ENCODE data around the gene ZNF638. TPM values are rescaled to one million over a fixed set of nuclear protein-coding genes. Genes with fewer than 3 reads are reported as not detected.

The ZNF638 gene
- total RNA-seq, 1 experiment from 2014 or later: 87.6 TPM

DNA sequence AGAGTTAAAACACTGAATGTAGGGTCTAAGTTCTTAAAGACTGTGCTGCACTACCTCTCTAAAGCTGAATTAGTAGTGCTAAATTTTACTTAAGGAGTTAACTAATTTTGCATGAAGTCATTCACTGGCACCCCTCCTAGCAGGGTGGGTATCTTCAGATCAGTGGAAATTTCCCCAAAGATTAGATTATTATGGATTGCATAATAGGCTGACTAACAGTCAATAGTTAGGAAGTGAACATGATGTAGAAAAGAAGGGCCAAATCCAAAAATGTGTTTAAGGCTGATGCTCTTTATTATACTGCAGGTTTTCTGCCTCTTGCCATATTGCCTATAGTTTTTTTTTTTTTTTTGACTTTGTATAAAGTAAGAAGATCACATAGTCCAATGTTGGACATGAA lies 5.2 kb downstream of the ZNF638 start:
- peak; percentile 13 for DNase-seq (ENCODE audit: low read depth)

DNA sequence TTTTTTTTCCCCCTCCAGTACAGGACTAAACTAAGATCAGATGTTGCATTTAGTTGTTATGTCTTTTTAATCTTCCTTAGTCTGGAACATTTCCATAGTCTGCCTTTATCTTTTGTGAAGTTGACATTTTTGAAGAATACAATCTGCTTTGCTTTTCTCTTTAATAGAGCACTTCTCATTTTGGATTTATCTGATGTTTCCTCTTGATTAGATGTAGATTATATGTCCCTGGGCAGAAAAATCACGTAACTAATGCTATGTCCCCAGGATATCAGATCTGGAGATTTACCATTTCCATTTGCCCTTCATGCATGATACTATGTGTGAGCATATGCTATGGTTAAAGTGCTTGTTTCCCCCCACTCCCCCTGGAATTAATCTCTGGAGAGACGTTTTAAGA lies 6.2 kb downstream of the ZNF638 start:
- DNase-seq (ENCODE audit: low read depth): no peak

DNA sequence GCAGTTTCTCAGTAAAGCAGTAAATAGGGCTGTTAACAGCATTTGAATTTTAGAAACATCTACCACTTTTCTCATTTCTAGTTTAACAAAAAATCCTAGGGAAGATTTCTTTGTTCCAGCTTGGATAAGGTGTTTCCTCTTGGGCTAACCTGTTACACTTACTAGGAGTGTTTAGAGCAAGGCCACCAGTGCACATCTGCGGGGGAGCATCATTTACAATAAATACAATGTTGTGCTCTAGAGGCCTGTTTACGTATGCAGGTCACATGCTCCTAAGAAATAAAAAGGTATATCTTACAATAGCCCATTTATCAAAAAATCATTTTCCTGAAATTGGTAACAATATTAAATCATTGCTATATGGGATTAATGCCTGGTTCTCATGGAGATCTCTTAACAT lies 8.1 kb downstream of the ZNF638 start:
- no peak for DNase-seq (ENCODE audit: low read depth)

DNA sequence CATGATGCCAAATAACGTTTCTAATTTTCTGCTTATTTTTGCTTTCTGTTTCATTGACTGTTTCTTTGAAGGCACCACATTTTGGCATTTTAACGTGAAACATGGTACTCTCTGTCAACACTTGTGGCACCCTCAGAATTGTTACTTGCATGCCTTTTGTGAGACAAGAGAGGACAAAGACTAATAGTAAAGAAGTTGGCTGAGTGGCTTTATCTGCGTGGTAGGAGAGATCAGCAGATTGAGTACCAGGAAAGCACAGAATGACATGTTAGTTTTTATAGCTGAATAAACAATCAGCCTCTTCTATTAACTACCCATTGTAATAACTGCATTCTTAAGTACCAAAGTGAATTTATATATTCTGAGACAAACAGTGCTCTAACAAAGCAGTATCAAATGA lies 8.6 kb downstream of the ZNF638 start:
- no peak for DNase-seq (ENCODE audit: low read depth)

DNA sequence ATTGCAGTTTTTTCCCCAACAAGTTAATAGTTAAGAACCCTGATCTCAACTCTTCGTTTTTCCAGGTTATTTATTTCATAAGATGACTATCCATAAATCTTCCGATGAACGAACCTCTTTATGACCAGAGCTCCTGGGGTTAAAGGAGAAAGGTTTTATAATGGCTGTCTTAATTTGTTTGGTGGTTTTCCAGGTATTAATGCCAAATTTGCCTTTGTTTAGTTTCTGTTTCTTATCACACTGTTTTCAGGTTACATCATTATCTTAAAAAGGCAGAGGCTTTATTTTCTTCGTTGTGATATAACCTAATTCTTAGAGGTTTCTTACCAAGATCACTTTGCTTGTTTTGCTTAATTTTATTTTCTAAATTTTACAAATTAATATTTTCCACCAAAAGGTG lies 10.1 kb downstream of the ZNF638 start:
- DNase-seq (ENCODE audit: low read depth): no peak

DNA sequence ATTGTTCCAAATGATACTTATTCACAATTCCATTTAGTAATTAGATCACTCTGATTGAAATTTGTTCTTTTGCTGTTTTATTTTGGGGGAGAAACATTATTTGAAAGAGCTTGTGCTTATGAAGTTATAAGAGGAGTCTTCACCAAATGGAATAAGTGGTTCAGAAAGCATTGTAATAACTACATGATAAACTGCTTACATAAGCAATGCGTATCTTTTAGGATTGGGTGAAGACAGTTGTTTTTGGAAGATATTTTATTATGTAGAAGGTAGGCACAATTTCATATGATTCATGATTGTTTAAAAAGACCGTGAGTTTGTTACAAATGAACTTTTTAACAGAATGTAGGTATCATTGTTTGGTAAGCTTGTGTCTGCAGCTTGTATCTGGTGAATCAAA lies 14.5 kb downstream of the ZNF638 start:
- DNase-seq (ENCODE audit: low read depth): no peak

DNA sequence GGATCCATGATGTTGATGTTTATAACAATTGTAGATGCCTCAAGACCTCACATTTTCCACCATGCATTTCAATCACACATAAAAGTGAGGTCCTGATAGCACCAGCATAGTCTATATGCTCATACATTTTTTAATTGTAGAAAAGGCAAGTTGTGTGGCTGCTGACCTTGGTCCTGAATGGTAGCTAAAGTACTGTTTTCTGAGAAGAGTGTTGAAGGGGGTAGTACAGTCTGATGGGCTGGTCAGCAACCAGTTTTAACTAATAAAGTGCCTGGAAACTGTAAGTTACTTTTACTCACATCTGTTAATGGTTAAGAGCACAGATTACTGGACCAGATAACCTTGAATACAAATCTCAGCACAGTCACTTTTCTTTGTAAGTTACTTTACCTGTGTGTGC lies 15.9 kb downstream of the ZNF638 start:
- DNase-seq (ENCODE audit: low read depth): peak; percentile 30

DNA sequence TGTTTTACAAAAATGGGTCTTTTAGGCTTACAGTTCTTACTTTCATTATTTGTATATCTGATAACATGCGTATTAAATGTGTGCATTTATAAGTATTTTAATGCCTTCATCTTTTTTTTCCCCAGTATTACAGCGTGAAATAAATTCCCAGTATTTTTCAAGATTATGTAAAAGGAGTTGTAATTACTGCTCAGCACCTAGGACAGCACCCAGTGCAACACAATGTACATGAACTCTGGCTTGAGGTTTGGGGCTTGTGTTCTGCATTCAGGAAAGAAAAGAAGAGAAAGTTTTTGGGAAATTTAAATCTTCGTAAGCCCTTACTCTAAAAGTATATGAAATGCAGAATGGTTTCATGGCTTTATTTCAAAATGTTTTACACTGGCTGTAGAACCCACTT lies 16.7 kb downstream of the ZNF638 start:
- peak; percentile 45 for DNase-seq (ENCODE audit: low read depth)

DNA sequence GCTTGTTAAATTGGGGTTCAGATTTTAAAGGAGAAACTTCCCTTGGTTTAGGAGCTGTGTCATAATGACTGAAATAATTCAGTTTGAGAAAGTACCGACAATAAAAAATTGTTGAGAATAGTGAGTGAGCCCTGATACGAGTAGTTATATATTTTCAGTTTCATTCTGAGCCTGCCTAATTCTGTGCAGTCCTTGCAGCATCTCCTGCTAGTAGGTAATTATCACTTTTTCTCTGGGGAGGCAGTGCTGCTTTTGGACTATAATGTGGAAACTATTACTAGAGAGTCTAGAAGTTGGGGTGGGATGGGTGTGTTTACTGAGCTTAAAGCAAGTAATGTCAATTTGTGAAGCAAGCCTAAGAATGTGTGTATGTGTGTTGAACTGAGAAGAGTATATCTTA lies 21.7 kb downstream of the ZNF638 start:
- no peak for DNase-seq (ENCODE audit: low read depth)

DNA sequence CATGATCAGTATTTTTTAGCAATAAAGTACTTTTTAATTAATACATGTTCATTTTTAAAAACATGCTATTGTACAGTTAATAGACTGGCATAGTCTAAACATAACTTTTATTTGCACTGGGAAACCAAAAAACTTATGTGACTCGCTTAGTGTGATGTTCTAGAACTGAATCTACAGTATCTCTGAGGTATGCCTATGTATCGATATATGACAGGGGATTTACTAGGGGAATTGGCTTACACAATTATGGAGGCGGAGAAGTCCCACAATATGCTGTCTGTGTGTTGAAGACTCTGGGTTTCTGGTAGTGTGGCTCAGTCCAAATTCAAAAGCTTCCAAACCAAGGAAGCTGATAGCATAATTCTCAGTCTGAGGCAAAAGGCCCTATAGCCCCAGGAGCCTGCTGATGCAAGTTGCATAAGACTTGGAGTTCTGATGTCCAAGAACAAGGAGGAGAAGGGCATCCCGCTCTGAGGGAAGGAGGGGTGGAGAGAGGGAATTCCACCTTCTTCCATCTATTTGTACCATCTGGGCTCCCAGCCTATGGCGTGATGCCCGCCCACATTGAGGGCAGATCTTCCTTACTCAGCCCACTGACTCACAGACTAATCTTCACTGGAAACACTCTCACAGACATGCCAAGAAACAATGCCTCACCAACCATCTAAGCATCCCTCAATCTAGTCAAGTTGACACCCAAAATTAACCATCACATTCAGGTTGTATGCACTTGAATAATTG lies 27.5 kb downstream of the ZNF638 start:
- peak; percentile 85 for DNase-seq (ENCODE audit: low read depth)

DNA sequence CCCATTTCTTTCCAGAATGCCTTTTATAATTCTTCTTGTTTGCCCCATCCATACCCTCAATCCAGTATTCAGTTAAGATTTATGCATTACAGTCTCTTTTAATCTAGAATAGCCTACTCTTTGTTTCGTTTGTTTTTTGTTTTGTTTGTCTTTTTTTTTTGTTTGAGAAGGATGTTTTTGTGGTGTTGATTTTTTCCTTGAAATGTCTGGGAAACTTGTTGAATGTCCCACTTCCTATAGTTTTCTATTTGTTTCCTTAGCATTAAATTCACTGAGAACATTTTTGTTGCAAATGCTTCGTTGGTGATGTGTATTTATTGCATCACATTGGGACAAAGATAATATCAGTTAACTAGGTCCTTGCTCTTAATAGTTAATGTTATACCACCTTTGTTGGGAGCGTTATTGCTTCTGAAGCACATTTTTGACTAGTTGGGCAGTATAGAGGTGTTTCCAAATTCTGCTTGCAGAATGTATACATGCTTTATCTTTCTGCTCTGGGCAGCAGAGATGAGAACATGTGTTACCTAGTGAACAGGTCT lies 28.9 kb downstream of the ZNF638 start:
- DNase-seq (ENCODE audit: low read depth): no peak

DNA sequence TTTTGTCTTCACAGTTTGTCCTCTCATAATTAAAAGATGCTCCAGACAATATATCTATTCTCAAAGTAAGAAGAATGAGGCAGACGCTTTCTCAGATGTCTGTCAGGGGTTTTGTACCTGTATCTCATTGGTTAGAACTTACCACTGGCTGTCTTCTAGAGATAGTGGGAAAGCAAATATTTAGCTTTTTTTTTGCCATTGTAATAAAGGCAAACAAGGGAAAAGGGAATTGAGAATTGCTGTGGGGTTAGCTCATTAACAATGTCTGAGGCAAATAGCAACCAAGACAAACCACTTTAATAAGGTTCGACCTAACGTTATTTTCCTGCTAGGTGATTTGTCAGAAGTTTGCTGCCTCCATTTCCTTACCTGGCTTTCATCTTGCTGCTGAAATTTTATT lies 30.0 kb downstream of the ZNF638 start:
- no peak for DNase-seq (ENCODE audit: low read depth)

DNA sequence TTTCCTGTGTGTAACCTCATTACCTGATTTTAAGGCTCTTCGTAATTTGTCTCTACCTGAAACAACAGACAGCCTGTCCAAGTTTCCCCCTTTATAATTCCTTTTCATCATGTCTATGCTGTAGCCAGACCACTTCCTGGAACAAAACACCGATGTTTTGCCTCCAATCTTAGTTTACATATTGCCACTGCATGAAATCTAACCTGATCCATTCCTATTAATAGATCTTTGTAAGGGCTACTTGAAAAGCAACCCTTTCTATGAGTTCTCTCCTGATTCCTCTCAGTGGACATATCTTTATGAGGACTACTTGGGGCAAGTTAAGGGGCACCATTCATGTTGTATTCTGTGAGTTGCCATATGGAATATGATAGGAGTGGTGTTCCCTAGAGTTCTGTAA lies 30.9 kb downstream of the ZNF638 start:
- DNase-seq (ENCODE audit: low read depth): no peak

DNA sequence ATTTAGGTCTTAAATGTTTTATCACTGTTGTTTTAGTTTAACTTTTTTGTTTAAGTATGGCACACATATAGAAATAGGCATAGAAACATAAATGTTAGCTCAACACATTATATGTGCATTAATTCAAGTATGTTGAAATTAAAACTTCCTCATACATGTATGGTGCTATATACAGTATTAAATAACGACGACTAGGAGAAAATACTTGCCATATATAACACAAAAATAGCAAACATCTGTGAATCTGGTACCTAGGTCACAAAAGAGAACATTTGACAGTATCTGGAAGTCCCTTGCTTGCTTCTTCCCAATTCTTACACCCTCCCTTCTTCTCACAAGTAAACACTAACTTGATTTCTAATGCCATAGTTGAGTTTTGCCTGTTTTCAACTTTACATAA lies 38.4 kb downstream of the ZNF638 start:
- no peak for DNase-seq (ENCODE audit: low read depth)

DNA sequence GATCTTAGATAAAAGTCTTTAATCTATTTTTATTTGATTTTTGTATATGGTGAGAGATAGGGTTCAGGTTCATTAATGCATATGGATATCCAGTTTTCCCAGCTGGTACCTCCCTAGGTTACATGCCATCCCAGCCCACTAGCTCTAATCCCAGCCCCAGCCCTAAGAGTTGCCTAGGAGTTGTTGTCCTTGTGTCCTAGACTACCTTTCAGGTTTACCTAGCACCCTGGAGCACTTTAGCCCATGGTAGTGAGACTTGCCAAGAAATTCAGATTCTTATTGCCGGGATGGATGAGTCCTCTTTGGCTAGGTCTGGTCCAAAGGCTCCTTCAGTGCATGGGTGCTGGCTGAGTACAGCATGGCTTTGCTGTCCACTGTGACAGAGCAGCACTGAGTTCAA lies 40.5 kb downstream of the ZNF638 start:
- DNase-seq (ENCODE audit: low read depth): no peak

DNA sequence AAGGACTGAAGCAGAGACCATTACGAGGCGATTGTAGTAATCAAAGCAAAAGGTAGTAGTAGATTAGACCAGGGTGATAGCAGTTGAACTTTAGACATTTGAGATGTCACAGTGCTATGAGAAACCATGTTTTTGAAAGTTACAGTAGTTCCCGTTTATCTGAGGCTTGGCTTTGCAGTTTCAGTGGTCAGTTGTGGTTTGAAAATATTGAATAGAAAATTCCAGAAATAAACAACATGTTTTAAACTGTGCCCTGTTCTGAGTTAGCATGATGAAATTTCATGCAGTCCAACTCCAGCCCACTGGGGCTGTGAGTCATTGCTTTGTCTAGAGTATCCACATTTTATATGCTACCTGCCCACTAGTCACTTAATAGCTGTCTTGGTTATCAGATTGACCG lies 47.5 kb downstream of the ZNF638 start:
- peak; percentile 40 for DNase-seq (ENCODE audit: low read depth)

DNA sequence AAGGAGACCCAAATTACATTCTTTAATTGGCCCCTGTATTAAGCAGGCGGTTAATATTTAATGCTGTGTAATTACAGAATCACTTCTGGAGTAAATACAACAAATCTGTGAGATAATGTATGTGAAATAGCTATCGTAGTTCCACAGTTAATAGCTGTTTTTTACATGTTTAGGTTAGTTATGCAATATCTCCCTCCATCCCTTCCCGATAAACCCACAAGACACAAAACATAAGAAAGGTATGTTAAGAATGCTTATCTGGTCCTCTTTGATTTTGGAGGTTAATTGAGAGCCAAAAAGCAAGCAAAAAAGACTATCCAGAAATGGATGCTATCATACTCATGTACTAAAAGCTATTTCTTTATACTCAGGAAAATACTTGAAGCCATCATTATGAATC lies 49.1 kb downstream of the ZNF638 start:
- DNase-seq (ENCODE audit: low read depth): no peak

DNA sequence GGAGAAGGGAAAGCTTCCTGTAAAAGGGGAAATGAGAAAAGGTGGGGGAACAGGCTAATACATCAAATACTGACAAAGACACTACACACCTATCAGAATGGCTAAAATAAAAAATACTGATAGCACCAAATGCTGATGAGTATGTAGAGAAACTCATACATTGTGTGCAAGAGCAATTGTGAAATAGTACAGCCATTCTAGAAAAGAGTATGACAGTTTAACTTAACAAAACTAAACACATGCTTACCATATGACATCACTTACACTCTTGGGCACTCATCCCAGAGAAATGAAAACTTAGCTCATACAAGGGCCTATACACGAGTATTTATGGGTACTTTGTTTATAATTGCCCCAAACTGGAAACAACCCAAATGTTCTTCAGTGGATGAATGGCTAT lies 53.4 kb downstream of the ZNF638 start:
- peak; percentile 57 for DNase-seq (ENCODE audit: low read depth)

DNA sequence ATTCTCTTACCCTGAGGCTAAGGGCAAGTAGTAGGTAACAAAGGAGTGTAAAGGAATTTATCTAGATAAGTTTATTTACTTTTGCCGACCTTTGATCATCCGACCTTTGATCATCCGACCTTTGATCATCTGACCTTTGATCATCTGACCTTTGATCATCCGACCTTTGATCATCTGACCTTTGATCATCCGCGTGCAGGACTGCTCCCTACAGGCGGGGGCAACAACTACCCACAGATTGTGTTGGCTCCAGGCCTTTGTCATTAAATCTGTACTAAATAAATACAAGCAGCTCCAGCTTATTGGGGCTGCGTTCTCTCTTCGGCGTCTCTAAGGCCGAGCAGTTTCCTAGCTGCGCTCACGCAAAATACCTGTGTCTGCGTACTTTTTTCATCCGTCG lies 56.6 kb downstream of the ZNF638 start:
- no peak for DNase-seq (ENCODE audit: low read depth)

DNA sequence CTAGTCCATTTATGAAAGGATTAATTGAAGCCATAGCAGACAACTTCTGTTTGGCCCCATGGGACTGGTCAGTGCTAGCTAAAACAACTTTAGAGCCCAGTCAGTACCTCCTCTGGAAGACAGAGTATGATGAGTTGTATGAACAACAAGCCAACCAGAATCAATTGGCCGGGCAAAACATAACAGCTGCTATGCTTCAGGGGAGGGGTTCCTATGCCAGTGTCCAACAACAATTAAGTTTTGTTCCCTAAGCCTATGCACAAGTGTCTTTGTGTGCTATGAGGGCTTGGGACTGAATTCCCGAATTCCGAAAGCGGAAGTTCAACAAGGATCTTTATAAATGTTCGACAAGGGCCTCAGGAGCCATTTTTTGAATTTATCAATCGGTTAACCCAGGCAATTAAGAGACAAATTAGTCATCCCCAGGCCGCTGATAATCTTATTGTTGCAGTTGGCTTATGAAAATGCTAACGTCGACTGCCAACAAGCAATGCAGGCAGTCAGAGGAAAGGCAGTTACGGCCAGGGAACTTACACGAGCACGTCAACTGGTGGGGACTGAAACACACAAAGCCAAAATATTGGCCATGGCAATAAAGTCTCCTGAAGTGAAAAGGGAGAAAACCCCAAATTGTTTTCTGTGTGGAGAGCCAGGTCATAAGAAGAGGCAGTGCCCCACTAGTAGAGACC lies 57.9 kb downstream of the ZNF638 start:
- DNase-seq (ENCODE audit: low read depth): no peak

DNA sequence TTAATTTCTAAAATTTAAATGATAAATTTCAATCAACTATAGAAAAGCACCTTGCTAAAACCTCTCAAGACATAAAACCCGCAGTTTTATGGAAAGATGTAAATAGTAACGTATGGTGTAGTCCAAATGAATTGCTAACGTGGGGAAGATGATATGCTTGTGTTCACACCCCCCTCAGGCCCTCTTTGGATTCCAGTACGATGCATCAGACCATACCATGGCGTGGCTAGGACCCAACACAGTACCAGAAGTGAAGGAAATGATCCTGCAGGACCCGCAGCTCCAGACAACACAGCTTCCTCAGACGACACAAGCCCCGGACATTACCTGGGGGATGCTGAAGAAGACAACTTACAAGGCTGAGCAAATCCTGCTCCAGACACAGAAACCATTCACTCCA lies 61.6 kb downstream of the ZNF638 start:
- DNase-seq (ENCODE audit: low read depth): no peak

DNA sequence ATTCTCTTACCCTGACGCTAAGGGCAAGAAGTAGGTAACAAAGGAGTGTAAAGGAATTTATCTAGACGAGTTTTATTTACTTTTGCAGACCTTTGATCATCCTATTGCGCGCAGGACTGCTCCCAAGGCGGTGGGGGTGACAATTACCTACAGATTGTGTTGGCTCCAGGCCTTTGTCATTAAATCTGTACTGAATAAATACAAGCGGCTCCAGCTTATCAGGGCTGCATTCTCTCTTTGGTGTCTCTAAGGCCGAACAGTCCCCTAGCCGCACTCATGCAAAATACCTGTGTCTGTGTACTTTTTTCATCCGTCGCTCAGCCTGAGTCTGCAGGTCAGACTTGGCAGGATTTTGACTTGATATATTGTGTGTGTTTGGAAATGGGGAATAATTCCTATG lies 63.9 kb downstream of the ZNF638 start:
- DNase-seq (ENCODE audit: low read depth): no peak

DNA sequence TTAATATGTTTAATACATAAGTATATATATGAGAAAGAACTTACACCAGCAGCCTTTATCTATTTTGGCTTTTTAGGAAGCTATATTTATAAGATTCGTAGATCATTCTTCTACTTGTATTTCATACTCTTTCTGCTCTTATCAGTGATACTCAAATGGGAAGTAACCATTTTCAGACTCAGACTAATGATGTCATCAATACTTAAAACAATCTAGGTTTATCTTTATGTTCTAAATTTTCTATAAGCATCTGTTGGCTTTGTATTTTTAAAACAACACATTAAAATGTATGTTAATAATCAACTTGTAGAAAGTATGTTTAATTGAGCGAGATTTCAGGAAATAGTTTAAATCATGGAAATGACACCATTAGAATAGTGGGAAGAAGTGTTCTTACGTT lies 70.8 kb downstream of the ZNF638 start:
- no peak for DNase-seq (ENCODE audit: low read depth)

DNA sequence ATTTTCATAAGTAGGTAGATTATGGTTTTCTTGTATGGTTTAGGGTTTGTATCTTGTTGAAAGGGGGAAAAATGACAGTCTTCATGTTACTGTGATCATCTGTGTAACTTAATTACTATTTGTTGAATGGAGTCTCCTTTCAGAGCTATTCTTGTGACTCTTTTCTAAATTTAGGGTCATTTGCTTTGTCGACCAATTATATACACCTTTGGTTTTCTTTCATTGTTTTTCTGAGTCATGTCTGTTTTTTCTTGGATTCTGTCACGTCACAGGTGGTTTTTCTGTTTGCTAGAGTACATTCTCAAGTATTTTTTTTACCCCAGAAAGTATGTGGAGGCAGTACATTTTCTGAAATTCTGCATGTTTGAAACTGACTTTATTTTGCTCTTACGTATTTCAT lies 78.0 kb downstream of the ZNF638 start:
- no peak for DNase-seq (ENCODE audit: low read depth)

All from RPMI7951 (cell line).